ENCODE data around the gene CCNQ.

CCNQ gene

GRCh38 chrX:153585827-153586226 lies 13.1 kb downstream of the CCNQ start:
- H3K27ac ChIP-seq (replicated peaks), result no peak overlapping the region
- no peaks in the 10 kb centered on the region for H3K27me3 ChIP-seq (ENCODE audit: insufficient read depth, poor library complexity, severe bottlenecking)
- DNase-seq (ENCODE audit: low read depth in 1 of 2, low spot score in 1 of 2), result no peak
- TF ChIP-seq POLR2AphosphoS5 (IDR thresholded peaks at IDR 0.05; ENCODE audit: low read depth) (no peak), REST (IDR thresholded peaks at IDR 0.05; ENCODE audit: insufficient replicate concordance, low read depth) (no peak), GABPA (IDR thresholded peaks at IDR 0.05; ENCODE audit: low read depth) (no peak), CTCF (IDR thresholded peaks at IDR 0.05; ENCODE audit: insufficient read depth, low read length) (no peak)
- no peak overlapping the region for H3K4me3 ChIP-seq (replicated peaks; ENCODE audit: insufficient read depth, low read length)

GRCh38 chrX:153583433-153583832 lies 15.5 kb downstream of the CCNQ start:
- H3K27me3 ChIP-seq (ENCODE audit: insufficient read depth, poor library complexity, severe bottlenecking), result no peaks in the 10 kb centered on the region

GRCh38 chrX:153582896-153583295 lies 16.0 kb downstream of the CCNQ start:
- peak overlapping the region; percentile 43 for H3K27ac ChIP-seq (replicated peaks)
- DNase-seq (ENCODE audit: low read depth in 1 of 2, low spot score in 1 of 2), result peak in 1 of 2 experiments; percentile 80
- H3K27me3 ChIP-seq (ENCODE audit: insufficient read depth, poor library complexity, severe bottlenecking), result no peaks in the 10 kb centered on the region

More at GRCh38 chrX:153583433-153583832, 15.5 kb downstream of the CCNQ start:
- Histone ChIP-seq H3K4me3 (replicated peaks; ENCODE audit: insufficient read depth, low read length) (no peak overlapping the region), H3K27ac (replicated peaks) (no peak overlapping the region; the same call in 1 of the 2 replicates)
- no peak for DNase-seq (ENCODE audit: low read depth in 1 of 2, low spot score in 1 of 2)
- TF ChIP-seq CTCF (IDR thresholded peaks at IDR 0.05; ENCODE audit: insufficient read depth, low read length), result no peak
- no peak for TF ChIP-seq SPI1 (IDR thresholded peaks at IDR 0.05; ENCODE audit: borderline replicate concordance, low read depth)
- TF ChIP-seq GABPA (IDR thresholded peaks at IDR 0.05; ENCODE audit: low read depth), result no peak
- TF ChIP-seq REST (IDR thresholded peaks at IDR 0.05; ENCODE audit: insufficient replicate concordance, low read depth), result no peak
- TF ChIP-seq POLR2AphosphoS5 (IDR thresholded peaks at IDR 0.05; ENCODE audit: low read depth), result no peak

More at GRCh38 chrX:153582896-153583295, 16.0 kb downstream of the CCNQ start:
- TF ChIP-seq REST (IDR thresholded peaks at IDR 0.05; ENCODE audit: insufficient replicate concordance, low read depth) (no peak), POLR2AphosphoS5 (IDR thresholded peaks at IDR 0.05; ENCODE audit: low read depth) (0 out of 2 replicates have a peak, but pooled peaks have one; percentile 36)
- no peak overlapping the region for H3K4me3 ChIP-seq (replicated peaks; ENCODE audit: insufficient read depth, low read length)
